MV-4-11 (cell line): ENCODE results near the gene F2R.
A peak's percentile ranks its signal among the peaks of the same experiment; 100 is the strongest.
"Not testable (repeated sequence)": the region's sequence is repeated elsewhere in the genome, so short reads cannot be mapped to it uniquely, and the experiment has no call there.

Source experiments
- DNase-seq: peaks from one replicate; lab custom pipeline; 2025; lab: John Stamatoyannopoulos, UW

The F2R gene

GRCh38 chr5:76718880-76719279, 3.0 kb downstream of the F2R start:
- no peak for DNase-seq

- peak; percentile 88 for DNase-seq
These were observed 5.2 kb downstream of the F2R start for GRCh38 chr5:76720988-76721569.

GRCh38 chr5:76723266-76723665, 7.3 kb downstream of the F2R start:
- no peak for DNase-seq

- DNase-seq = no peak
These were observed 8.0 kb downstream of the F2R start for GRCh38 chr5:76723906-76724305.

- no peak for DNase-seq
These were observed 8.9 kb downstream of the F2R start for GRCh38 chr5:76724871-76725270.

- no peak for DNase-seq
These were observed 13.0 kb downstream of the F2R start for GRCh38 chr5:76728965-76729364.

- DNase-seq = no peak
These were observed 13.7 kb downstream of the F2R start for GRCh38 chr5:76729373-76730290.

GRCh38 chr5:76732405-76733048, 16.6 kb downstream of the F2R start:
- no peak for DNase-seq

GRCh38 chr5:76733049-76733417, 17.1 kb downstream of the F2R start:
- DNase-seq = peak; percentile 89

- no peak for DNase-seq
These were observed 20.0 kb downstream of the F2R start for GRCh38 chr5:76735762-76736545.

- peak; percentile 33 for DNase-seq
These were observed 21.0 kb downstream of the F2R start for GRCh38 chr5:76736679-76737556.

GRCh38 chr5:76737846-76738245, 21.9 kb downstream of the F2R start:
- no peak for DNase-seq

- DNase-seq = not testable (repeated sequence)
These were observed 25.6 kb downstream of the F2R start for GRCh38 chr5:76741506-76741905.

- DNase-seq = no peak
These were observed 26.7 kb downstream of the F2R start for GRCh38 chr5:76742583-76742982.

GRCh38 chr5:76744632-76745031, 28.7 kb downstream of the F2R start:
- DNase-seq = no peak

- DNase-seq = no peak
These were observed 29.7 kb downstream of the F2R start for GRCh38 chr5:76745670-76746069.

- no peak for DNase-seq
These were observed 30.8 kb downstream of the F2R start for GRCh38 chr5:76746677-76747076.

- no peak for DNase-seq
These were observed 31.8 kb downstream of the F2R start for GRCh38 chr5:76747706-76748105.

- no peak for DNase-seq
These were observed 35.4 kb downstream of the F2R start for GRCh38 chr5:76751291-76751690.

GRCh38 chr5:76754668-76755078, 38.7 kb downstream of the F2R start:
- no peak for DNase-seq
